IMR-90 (cell line): ENCODE data around the gene NAV2. TPM values are rescaled to one million over a fixed set of nuclear protein-coding genes. Genes with fewer than 3 reads are reported as not detected.

Experiments used
- ATAC-seq: fragments of 200-7000 bp; cut with Tn5 transposase; 2 replicates; pipeline ENCODE4 v1.9.1; 2020; ENCODE audit warnings: low read depth, mild to moderate bottlenecking, moderate library complexity
- BruUV-seq: library from RNA; stranded (reverse); fragments of 400-500 nt; replicated peaks from 2 replicates; lab custom pipeline; 2021; lab: Mats Ljungman, UMichigan
- CTCF ChIA-PET: fragments of 300-600 bp; formaldehyde crosslinking; extraction: SDS; loops from one replicate; lab custom pipeline; 2021; ENCODE audit warnings: antibody characterized with exemption; lab: Yijun Ruan, JAX
- POLR2A ChIA-PET: fragments of 300-600 bp; sonication (Branson Sonifier 250); formaldehyde crosslinking; loops from one replicate; lab custom pipeline; 2022; ENCODE audit warnings: antibody characterized with exemption; ENCODE audit not compliant: unreplicated experiment; lab: Charles Lee
- DNase-seq: peaks from one replicate; pipeline ENCODE4 v3.0.0; 2013
- H2AFZ ChIP-seq: replicated peaks from 2 replicates; pipeline ENCODE3; 2013; ENCODE audit warnings: low read length, mild to moderate bottlenecking; ENCODE audit not compliant: poor library complexity
- H2AK5ac ChIP-seq: 2 replicates; pipeline ENCODE4 v1.6.1; 2013; ENCODE audit warnings: low read depth, low read length, inconsistent platforms
- H2AK9ac ChIP-seq: replicated peaks from 2 replicates; pipeline ENCODE3; 2013; ENCODE audit warnings: mild to moderate bottlenecking, low read depth, low read length, moderate library complexity; ENCODE audit not compliant: poor library complexity
- H2BK120ac ChIP-seq: 2 replicates; pipeline ENCODE4 v1.6.1; 2013; ENCODE audit warnings: low read depth, low read length, inconsistent platforms
- H2BK15ac ChIP-seq: 3 replicates; pipeline ENCODE4 v1.6.1; 2013; ENCODE audit warnings: low read depth, low read length, inconsistent platforms
- H2BK20ac ChIP-seq: 2 replicates; pipeline ENCODE4 v1.6.1; 2013; ENCODE audit warnings: low read depth, mild to moderate bottlenecking, inconsistent platforms, low read length, moderate library complexity
- H2BK5ac ChIP-seq: 2 replicates; pipeline ENCODE4 v1.6.1; 2013; ENCODE audit warnings: mild to moderate bottlenecking, low read depth, low read length, inconsistent platforms; ENCODE audit not compliant: poor library complexity, severe bottlenecking
- H3K14ac ChIP-seq: replicated peaks from 2 replicates; pipeline ENCODE4 v1.6.1; 2013; ENCODE audit warnings: low read depth, low read length, inconsistent platforms
- H3K18ac ChIP-seq: 2 replicates; pipeline ENCODE4 v1.6.1; 2013; ENCODE audit warnings: low read depth, low read length, control low read depth
- H3K23ac ChIP-seq: 2 replicates; pipeline ENCODE4 v1.6.1; 2013; ENCODE audit warnings: low read depth, low read length, inconsistent platforms
- H3K27ac ChIP-seq: 2 replicates; pipeline ENCODE4 v1.5.1; 2013; ENCODE audit warnings: mild to moderate bottlenecking, control low read depth, low read length; ENCODE audit not compliant: insufficient read depth
- H3K27me3 ChIP-seq: 2 replicates; pipeline ENCODE4 v1.6.1; 2013; ENCODE audit warnings: low read length; ENCODE audit not compliant: control insufficient read depth, insufficient read depth
- H3K36me3 ChIP-seq: 2 replicates; pipeline ENCODE4 v1.6.1; 2013; ENCODE audit warnings: low read length, mixed read lengths; ENCODE audit not compliant: control insufficient read depth, insufficient read depth
- H3K4ac ChIP-seq: 2 replicates; pipeline ENCODE4 v1.6.1; 2013; ENCODE audit warnings: low read depth, low read length, inconsistent platforms
- H3K4me1 ChIP-seq: 2 replicates; pipeline ENCODE4 v1.6.1; 2013; ENCODE audit warnings: low read length, mixed read lengths; ENCODE audit not compliant: control insufficient read depth, insufficient read depth
- H3K4me2 ChIP-seq: 2 replicates; pipeline ENCODE4 v1.6.1; 2013; ENCODE audit warnings: low read depth, mild to moderate bottlenecking, control low read depth, low read length, moderate library complexity
- H3K4me3 ChIP-seq: 2 replicates; pipeline ENCODE4 v1.5.1; 2013; ENCODE audit warnings: low read depth, mild to moderate bottlenecking, control low read depth, low read length, moderate library complexity; ENCODE audit not compliant: insufficient read depth
- H3K56ac ChIP-seq: 2 replicates; pipeline ENCODE4 v1.6.1; 2013; ENCODE audit warnings: low read length, inconsistent platforms; ENCODE audit not compliant: insufficient read depth; ENCODE audit errors: extremely low read depth
- H3K79me1 ChIP-seq, 2 experiments: 2 replicates each; pipeline ENCODE4 v1.6.1; 2013; ENCODE audit warnings: low read length in 2 of 2, inconsistent platforms in 1 of 2, low read depth in 1 of 2
- H3K9ac ChIP-seq: 2 replicates; pipeline ENCODE4 v1.6.1; 2013; ENCODE audit warnings: low read depth, low read length, control low read depth
- H3K9me1 ChIP-seq: 2 replicates; pipeline ENCODE4 v1.6.1; 2013; ENCODE audit warnings: low read length, inconsistent platforms; ENCODE audit not compliant: insufficient read depth
- H3K9me3 ChIP-seq: 2 replicates; pipeline ENCODE4 v1.6.1; 2013; ENCODE audit warnings: low read length; ENCODE audit not compliant: control insufficient read depth, insufficient read depth
- H4K20me1 ChIP-seq: 2 replicates; pipeline ENCODE4 v1.6.1; 2013; ENCODE audit warnings: low read length, inconsistent platforms; ENCODE audit not compliant: insufficient read depth
- H4K5ac ChIP-seq: 2 replicates; pipeline ENCODE4 v1.6.1; 2013; ENCODE audit warnings: mild to moderate bottlenecking, low read depth, low read length, control low read depth
- H4K8ac ChIP-seq, 2 experiments: 2 replicates each; pipeline ENCODE4 v1.6.1; 2013; ENCODE audit warnings: low read depth in 2 of 2, low read length in 2 of 2, control low read depth in 1 of 2, inconsistent platforms in 1 of 2
- H4K91ac ChIP-seq: 2 replicates; pipeline ENCODE4 v1.6.1; 2013; ENCODE audit warnings: low read depth, low read length, inconsistent platforms; ENCODE audit not compliant: insufficient read depth
- BHLHE40 ChIP-seq: fragments of 150-350 bp; IDR thresholded peaks from 2 replicates; pipeline ENCODE4 v1.6.1; 2016; ENCODE audit warnings: mild to moderate bottlenecking, low read depth, low read length
- CEBPB ChIP-seq: IDR thresholded peaks from 2 replicates; pipeline ENCODE4 v1.6.1; 2012; ENCODE audit warnings: low read depth, low read length, improper control_type of control experiment
- CHD1 ChIP-seq: IDR thresholded peaks from 2 replicates; pipeline ENCODE4 v1.6.1; 2012; ENCODE audit warnings: low read depth, low read length, improper control_type of control experiment
- FOS ChIP-seq: fragments of 150-350 bp; IDR thresholded peaks from 2 replicates; pipeline ENCODE4 v1.6.1; 2016; ENCODE audit warnings: low read depth, low read length
- MAFK ChIP-seq: IDR thresholded peaks from 2 replicates; pipeline ENCODE4 v1.6.1; 2012; ENCODE audit warnings: low read depth, low read length, improper control_type of control experiment
- MAZ ChIP-seq: IDR thresholded peaks from 2 replicates; pipeline ENCODE4 v1.6.1; 2012; ENCODE audit warnings: low read depth, mild to moderate bottlenecking, low read length, improper control_type of control experiment, moderate library complexity, borderline replicate concordance
- NFE2L2 ChIP-seq: fragments of 150-350 bp; IDR thresholded peaks from 2 replicates; pipeline ENCODE4 v1.6.1; 2016; ENCODE audit warnings: low read depth, mild to moderate bottlenecking, low read length
- POLR2A ChIP-seq: IDR thresholded peaks from 2 replicates; pipeline ENCODE4 v1.6.1; 2012; ENCODE audit warnings: mild to moderate bottlenecking, low read depth, low read length
- RAD21 ChIP-seq: IDR thresholded peaks from 2 replicates; pipeline ENCODE4 v1.6.1; 2012; ENCODE audit warnings: low read length, improper control_type of control experiment
- RCOR1 ChIP-seq: IDR thresholded peaks from 2 replicates; pipeline ENCODE4 v1.6.1; 2012; ENCODE audit warnings: mild to moderate bottlenecking, low read length, improper control_type of control experiment; ENCODE audit not compliant: insufficient replicate concordance
- RFX5 ChIP-seq: IDR thresholded peaks from 2 replicates; pipeline ENCODE4 v1.8.0; 2012; ENCODE audit warnings: low read depth, mild to moderate bottlenecking, low read length, moderate library complexity
- SMC3 ChIP-seq: fragments of 150-350 bp; IDR thresholded peaks from 2 replicates; pipeline ENCODE4 v1.6.1; 2016; ENCODE audit warnings: low read depth, mild to moderate bottlenecking, antibody characterized with exemption, low read length, moderate library complexity
- WGBS, 2 experiments: methylation state at CpG; one replicate each; pipeline versions ENCODE4 v1.1.5 to v1.1.7; 2013; ENCODE audit warnings: missing lambda C conversion rate in 2 of 2; ENCODE audit not compliant: insufficient read length in 1 of 2; ENCODE audit errors: extremely low coverage in 2 of 2; 5-methylcytosine and 5-hydroxymethylcytosine counted together
- dilution Hi-C: fragments of 300-500 bp; cut with HindIII; formaldehyde crosslinking; loops from one replicate; pipeline ENCODE4 v1.14.3; 2018; ENCODE audit warnings: low sequenced_read_pairs; ENCODE audit not compliant: unreplicated experiment
- in situ Hi-C: fragments of 300-500 bp; cut with MboI; formaldehyde crosslinking; loops from 3 replicates; pipeline ENCODE4 v1.14.3; 2019; ENCODE audit warnings: low sequenced_read_pairs, inconsistent platforms, mixed read lengths
- intact Hi-C: fragments of 100-400 bp; cut with micrococcal nuclease; formaldehyde crosslinking; loops from 2 replicates; pipeline ENCODE4 v1.10.0; 2022
- polyA plus RNA-seq, 3 experiments: library from polyadenylated mRNA; depleted of rRNA; stranded (reverse); fragments of >200 nt; gene quantifications; 2 replicates each; pipeline ENCODE4 v1.2.3, GENCODE V29; 2012; ENCODE audit warnings: low replicate concordance in 1 of 3
- total RNA-seq: library from RNA; depleted of rRNA; stranded (reverse); fragments of >200 nt; gene quantifications from 2 replicates; pipeline ENCODE4 v1.2.3, GENCODE V29; 2012
- TF ChIP-seq, protein P1 (sequence below): fragments of 150-350 bp; IDR thresholded peaks from 2 replicates; pipeline ENCODE4 v1.6.1; 2017; ENCODE audit warnings: mild to moderate bottlenecking, antibody characterized with exemption, low read length, low read depth
- TF ChIP-seq, protein P2 (sequence below): conservative IDR thresholded peaks from 2 replicates; pipeline ENCODE4 v1.5.1; 2012; ENCODE audit warnings: mild to moderate bottlenecking, low read depth, low read length, improper control_type of control experiment

Gene NAV2
- total and polyA plus RNA-seq, 2 of the 4 experiments (the other 2 are of a cell fraction) = 4.5 to 12.6 TPM

DNA sequence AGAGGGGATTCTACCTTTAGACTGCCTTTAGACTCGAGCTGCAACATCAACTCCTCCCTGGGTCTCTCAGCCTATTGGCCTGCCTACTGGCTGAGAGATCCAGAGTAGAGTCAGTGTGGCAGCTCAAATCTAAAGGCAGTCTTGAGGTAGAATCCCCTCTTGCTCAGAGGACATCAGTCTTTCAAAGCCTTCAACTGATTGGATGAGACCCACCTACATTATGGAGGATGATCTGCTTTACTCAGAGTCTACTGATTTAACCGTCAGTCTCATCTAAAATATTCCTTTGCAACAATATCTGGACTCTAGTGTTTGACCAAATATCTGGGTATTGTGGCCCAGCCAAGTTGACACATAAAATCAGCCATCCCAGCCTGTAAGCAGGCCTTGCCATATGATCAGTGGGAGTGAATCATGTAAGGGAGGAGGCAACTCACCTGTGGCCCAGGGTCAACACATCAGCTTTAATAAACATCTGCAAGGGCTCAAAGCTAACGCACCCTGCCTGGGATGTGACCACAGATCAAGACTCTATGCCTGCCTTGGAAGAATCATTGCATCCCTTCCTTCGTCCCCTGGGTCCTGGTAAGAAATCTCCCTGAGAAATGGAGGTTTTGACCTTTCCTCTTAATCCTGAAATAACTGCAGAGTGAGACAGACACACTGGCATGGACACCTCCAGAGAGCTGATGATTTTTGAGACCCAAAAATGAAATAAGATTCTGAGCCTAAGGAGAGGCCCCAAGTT lies 249.6 kb downstream of the NAV2 start:
- no peak overlapping the region; a peak in 1 of 4 replicates for H4K8ac ChIP-seq
- dilution Hi-C loops = no loop called here
- H3K9ac ChIP-seq = no peak overlapping the region
- peaks cover 26% of the 10 kb centered on the region; the same call in 1 of the 2 replicates for H3K9me1 ChIP-seq
- H2BK15ac ChIP-seq = peak overlapping the region; percentile 72; the same call in 2 of the 3 replicates
- peak; percentile 40 for ATAC-seq
- no CpG with 5 or more reads among the region's 4 CpGs for WGBS, 2 experiments
- no peaks in the 10 kb centered on the region for H3K9me3 ChIP-seq
- in situ Hi-C loops = no loop called here
- H3K14ac ChIP-seq = peak overlapping the region; percentile 43
- peak overlapping the region; percentile 72 for H4K5ac ChIP-seq
- peak overlapping the region; percentile 59; the same call in 1 of the 2 replicates for H2BK20ac ChIP-seq
- H2AFZ ChIP-seq = no peak overlapping the region
- H3K23ac ChIP-seq = peak overlapping the region; percentile 34; the same call in 1 of the 2 replicates
- DNase-seq = no peak
- 0 out of 2 replicates have a peak overlapping the region, but pooled peaks have one; percentile 13 for H3K4me2 ChIP-seq
- H2BK120ac ChIP-seq = peak overlapping the region; percentile 62; the same call in 1 of the 2 replicates
- 0 out of 2 replicates have a peak overlapping the region, but pooled peaks have one; percentile 1 for H3K4ac ChIP-seq
- H3K27ac ChIP-seq = peak overlapping the region; percentile 31; the same call in 1 of the 2 replicates
- no peak overlapping the region for H2AK9ac ChIP-seq
- CTCF ChIA-PET = interaction anchor here (0.9 to 1.6 kb wide), 3 partner anchors 12 to 171 kb away, joined by 3 read pairs; no protein-coding TSS in a partner anchor
- peaks cover 13% of the 10 kb centered on the region for H3K4me1 ChIP-seq
- peak overlapping the region; percentile 61 for H2AK5ac ChIP-seq
- intact Hi-C loops = no loop called here
- POLR2A ChIA-PET = no interaction called here
- H4K20me1 ChIP-seq = no peaks in the 10 kb centered on the region; the same call in 1 of the 2 replicates
- H3K18ac ChIP-seq = peak overlapping the region; percentile 10
- H3K36me3 ChIP-seq = peaks cover 8% of the 10 kb centered on the region
- H4K91ac ChIP-seq = peak overlapping the region; percentile 11; the same call in 1 of the 2 replicates
- H3K4me3 ChIP-seq = no peak overlapping the region
- no TSS peak for BruUV-seq
- no peaks in the 10 kb centered on the region for H3K27me3 ChIP-seq
- peaks cover 24 to 46% of the 10 kb centered on the region in 2 experiments for H3K79me1 ChIP-seq
- H2BK5ac ChIP-seq = peak overlapping the region; percentile 69
- H3K56ac ChIP-seq = no peak overlapping the region; the same call in 1 of the 2 replicates
- TF ChIP-seq RAD21 = no peak
- TF ChIP-seq, protein P1, sequence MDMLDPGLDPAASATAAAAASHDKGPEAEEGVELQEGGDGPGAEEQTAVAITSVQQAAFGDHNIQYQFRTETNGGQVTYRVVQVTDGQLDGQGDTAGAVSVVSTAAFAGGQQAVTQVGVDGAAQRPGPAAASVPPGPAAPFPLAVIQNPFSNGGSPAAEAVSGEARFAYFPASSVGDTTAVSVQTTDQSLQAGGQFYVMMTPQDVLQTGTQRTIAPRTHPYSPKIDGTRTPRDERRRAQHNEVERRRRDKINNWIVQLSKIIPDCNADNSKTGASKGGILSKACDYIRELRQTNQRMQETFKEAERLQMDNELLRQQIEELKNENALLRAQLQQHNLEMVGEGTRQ = no peak
- TF ChIP-seq FOS = no peak
- no peak for TF ChIP-seq BHLHE40
- TF ChIP-seq SMC3 = no peak
- no peak for TF ChIP-seq RFX5
- no peak for TF ChIP-seq RCOR1
- no peak for TF ChIP-seq MAZ
- no peak for TF ChIP-seq CHD1
- TF ChIP-seq NFE2L2 = no peak
- TF ChIP-seq POLR2A = no peak
- no peak for TF ChIP-seq MAFK
- TF ChIP-seq, protein P2, sequence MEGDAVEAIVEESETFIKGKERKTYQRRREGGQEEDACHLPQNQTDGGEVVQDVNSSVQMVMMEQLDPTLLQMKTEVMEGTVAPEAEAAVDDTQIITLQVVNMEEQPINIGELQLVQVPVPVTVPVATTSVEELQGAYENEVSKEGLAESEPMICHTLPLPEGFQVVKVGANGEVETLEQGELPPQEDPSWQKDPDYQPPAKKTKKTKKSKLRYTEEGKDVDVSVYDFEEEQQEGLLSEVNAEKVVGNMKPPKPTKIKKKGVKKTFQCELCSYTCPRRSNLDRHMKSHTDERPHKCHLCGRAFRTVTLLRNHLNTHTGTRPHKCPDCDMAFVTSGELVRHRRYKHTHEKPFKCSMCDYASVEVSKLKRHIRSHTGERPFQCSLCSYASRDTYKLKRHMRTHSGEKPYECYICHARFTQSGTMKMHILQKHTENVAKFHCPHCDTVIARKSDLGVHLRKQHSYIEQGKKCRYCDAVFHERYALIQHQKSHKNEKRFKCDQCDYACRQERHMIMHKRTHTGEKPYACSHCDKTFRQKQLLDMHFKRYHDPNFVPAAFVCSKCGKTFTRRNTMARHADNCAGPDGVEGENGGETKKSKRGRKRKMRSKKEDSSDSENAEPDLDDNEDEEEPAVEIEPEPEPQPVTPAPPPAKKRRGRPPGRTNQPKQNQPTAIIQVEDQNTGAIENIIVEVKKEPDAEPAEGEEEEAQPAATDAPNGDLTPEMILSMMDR = no peak
- TF ChIP-seq CEBPB = no peak
